Activated CD8-positive, alpha-beta memory T cell treated with anti-CD3 and anti-CD28 coated beads for 24 hours (primary cell): ENCODE data around the gene PCSK5.
"Not testable (repeated sequence)": the region's sequence is repeated elsewhere in the genome, so short reads cannot be mapped to it uniquely, and the experiment has no call there.

Experiments used
- DNase-seq: peaks from one replicate; pipeline ENCODE4 v3.0.0-alpha.2; 2020

PCSK5 gene

DNA sequence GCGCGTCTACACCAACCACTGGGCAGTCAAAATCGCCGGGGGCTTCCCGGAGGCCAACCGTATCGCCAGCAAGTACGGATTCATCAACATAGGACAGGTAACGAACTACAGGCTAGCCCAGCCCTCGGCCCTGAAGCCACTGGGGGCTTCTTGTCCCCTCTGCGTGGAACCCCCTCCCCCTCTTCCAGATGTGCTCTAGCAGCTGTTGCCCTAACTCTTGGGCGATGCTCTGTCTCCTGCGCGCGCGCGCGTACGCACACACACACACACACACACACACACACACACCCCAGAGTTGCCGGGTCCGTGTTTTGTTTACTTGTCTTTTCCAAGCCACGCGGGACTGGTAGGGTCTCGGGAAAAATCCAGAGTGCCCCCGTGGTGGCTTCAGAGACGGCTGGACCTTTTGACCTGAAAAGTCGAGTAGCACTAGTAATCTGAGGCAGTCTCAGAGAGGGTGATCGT is 836 bp downstream of the PCSK5 start:
- DNase-seq, result peak; percentile 80

- no peak for DNase-seq
These were observed 1.3 kb downstream of the PCSK5 start for GRCh38 chr9:75891771-75892215.

- DNase-seq, result peak; percentile 71
These were observed 1.9 kb downstream of the PCSK5 start for GRCh38 chr9:75892216-75892911.

GRCh38 chr9:75893106-75893505 is 2.6 kb downstream of the PCSK5 start:
- DNase-seq, result no peak

GRCh38 chr9:75894566-75894965 is 4.1 kb downstream of the PCSK5 start:
- no peak for DNase-seq

DNA sequence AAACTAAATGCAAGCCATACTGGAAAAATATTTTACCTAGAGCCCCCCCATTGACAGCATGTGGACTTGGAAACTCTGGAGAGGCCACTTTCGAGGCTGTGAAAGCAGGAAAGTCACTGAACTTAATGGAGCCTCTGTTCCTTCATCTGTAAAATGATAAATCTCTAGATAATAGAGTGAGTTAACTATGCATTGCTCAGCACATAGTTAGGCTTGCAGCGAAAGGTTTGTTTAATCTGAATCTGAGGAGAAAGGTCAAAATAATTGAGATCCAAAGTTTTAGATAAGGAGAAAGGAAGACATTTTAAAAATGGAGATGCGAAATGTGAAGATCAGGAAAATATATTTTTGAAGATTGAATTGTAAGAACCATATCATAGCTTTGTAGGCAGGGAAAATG is 4.6 kb downstream of the PCSK5 start:
- no peak for DNase-seq

DNA sequence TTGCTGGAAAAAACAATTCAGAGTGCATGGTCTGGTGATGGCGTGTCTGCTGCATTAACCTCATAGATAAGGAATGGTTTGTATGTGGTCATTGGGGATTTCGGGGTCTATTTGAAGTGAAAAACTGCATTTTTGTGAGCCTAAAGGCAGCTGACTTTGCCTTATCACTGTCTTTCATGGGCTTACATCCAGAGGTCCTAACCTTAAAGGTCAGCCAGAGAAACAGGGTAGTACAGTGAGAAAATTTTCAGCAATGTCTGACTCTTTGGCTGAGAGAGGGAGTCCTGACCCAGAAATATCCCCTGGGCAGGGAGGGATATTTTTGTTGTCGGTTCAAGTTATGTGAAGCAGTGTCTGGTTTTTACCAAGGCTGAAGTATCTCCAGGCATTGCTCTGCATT is 5.7 kb downstream of the PCSK5 start:
- no peak for DNase-seq

- not testable (repeated sequence) for DNase-seq
These were observed 10.5 kb downstream of the PCSK5 start for GRCh38 chr9:75900893-75901524.

DNA sequence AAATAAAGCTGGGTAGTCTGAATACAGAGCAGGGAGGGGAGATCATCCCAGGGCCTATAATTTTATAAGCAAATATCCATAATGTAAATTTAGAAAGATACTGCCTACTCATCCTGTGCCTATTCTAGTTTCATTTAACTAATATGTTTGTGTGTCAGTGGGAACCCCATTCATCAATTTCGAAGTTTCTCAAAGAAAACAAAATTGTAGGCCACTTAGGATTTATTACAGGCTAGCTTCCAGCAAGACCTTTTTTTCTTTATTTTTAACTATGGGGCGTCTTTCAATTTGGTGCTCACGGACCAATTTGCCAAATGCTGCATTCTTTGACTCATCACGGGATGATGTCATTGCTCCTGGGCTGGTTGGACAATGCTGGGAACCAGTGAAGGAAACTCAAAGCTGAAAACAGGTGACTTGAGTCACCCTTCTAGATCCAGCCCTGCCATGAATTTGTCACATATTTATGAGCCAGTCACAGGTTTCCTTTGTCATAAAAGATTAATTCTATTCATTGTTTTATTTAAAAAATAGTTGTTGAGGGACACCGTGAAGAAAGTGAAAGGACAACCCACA is 13.4 kb downstream of the PCSK5 start:
- no peak for DNase-seq

- DNase-seq, result no peak
These were observed 13.9 kb downstream of the PCSK5 start for GRCh38 chr9:75904364-75904763.

GRCh38 chr9:75906531-75906930 is 16.1 kb downstream of the PCSK5 start:
- no peak for DNase-seq

- DNase-seq, result no peak
These were observed 16.9 kb downstream of the PCSK5 start for GRCh38 chr9:75907329-75907728.

- DNase-seq, result no peak
These were observed 17.4 kb downstream of the PCSK5 start for GRCh38 chr9:75907923-75908322.

- no peak for DNase-seq
These were observed 19.3 kb downstream of the PCSK5 start for GRCh38 chr9:75909776-75910175.

- no peak for DNase-seq
These were observed 20.3 kb downstream of the PCSK5 start for GRCh38 chr9:75910731-75911130.

DNA sequence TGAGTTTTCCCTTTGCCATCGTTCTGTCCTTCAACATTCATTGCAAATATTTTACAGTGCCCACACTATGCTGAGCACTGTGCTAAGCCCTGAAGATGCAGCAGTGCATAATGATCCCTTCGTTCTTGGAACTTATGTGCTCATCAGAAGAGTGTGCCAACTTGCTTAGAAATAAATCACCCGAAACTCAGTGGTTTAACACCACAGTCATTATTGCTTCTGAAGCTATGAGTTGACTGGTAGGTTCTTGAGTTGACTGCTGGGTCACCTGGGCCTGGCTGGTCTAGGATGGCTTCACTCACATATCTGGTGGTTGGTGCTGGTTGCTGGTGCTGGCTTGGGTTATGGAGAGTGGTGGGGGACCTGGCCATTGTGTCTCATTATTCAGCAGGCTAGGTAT is 20.9 kb downstream of the PCSK5 start:
- no peak for DNase-seq

GRCh38 chr9:75912951-75913350 is 22.5 kb downstream of the PCSK5 start:
- no peak for DNase-seq

GRCh38 chr9:75914002-75914401 is 23.5 kb downstream of the PCSK5 start:
- DNase-seq, result no peak

DNA sequence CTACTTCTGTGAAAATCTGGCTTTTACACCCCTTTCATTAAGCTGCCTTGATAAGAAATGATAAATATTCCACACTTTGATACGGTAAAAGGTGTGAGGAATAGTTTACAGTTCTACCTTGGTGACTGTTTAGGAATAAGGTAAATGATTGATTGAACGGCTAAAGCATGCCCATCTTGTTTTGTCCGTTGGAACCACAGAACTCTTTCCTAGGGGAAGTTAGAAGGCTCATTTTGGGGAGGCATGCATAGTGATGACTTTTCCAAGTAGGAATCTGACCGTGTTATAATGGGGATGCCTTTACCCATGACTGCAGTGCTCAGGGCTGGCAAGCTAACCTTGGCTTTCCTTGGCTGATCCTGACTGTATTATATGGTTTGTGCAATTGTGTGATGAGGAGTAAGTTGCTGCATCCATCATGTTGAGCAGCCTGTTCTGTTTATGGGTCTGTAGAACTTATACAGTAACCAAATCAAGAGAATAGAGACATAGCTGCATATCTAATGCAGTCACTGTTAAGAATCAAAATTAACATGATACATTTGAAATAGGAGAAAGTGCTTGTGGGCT is 24.5 kb downstream of the PCSK5 start:
- no peak for DNase-seq

DNA sequence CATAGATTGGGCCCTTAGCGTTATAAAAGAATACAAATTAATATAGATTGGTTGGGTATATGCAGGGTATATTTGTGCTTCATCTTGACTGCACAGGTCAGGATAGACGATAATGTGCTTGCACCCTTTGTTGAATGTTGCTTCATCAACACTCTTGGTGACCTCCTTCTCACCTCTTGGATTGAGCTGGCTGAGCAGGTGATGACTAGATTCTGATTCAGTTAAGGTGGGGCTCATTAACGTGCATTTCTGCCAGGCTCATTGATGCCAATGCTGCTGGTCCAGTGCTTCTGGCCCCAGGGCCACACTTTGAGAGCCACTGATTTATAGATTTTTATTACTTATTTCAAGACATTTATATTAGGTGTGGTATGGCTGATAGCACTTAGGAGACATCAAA is 27.7 kb downstream of the PCSK5 start:
- no peak for DNase-seq

DNA sequence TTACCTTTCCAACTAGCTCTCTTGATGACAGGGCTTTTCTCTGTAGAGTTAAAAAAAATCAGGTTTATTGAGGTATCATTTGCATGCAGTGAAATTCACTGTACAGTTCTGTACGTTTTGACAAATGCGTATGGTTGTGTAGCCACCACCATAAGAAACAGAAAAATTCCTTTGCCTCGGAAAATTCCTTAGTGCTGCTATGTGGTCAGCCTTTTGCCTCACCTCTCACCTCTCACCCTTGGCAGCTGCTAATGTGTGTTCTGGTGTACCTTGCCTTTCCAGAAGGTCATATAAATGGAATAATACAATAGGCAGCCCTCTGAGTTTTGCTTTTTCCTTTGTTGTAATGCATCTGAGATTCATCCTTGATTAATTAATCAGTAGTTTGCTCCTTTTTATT is 28.4 kb downstream of the PCSK5 start:
- DNase-seq, result no peak

DNA sequence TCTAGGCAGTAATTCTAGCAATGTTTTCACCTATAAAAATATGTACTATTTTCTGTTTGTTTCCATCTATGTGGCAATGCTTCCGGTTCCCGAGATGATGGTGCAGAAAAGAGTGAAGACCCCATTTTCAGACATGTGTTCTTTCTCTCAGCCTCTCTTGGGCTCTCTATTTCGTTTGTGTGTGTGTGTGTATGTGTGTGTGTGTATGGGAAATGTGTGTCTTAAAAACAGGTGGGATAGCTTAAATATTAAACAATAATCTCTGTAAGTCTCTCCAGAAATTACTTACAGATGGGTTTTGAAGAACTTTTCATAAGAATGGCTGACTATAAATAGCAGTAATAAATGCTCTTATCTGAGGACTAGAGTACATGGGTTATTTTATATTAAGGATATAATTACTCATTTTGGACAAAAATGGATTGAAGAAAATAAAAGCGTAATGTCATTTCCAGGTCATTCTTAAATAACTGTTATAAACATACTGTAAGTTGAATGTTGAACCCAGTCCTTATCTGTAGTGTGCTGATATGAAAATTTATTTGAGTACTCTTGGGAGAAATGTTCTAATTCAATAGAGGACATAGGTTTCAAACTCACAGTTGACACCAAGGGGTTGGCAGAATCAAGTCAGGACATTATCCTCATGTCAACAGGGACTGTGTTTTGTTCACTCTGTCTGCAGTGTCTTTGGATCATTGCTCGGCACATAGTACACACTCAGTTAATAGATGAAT is 31.1 kb downstream of the PCSK5 start:
- no peak for DNase-seq

GRCh38 chr9:75926385-75926784 is 35.9 kb downstream of the PCSK5 start:
- DNase-seq, result no peak
